Tibial artery (tissue), 4 donors: ENCODE measurements around the gene NFATC4.
"Not testable (repeated sequence)": the region's sequence is repeated elsewhere in the genome, so short reads cannot be mapped to it uniquely, and the experiment has no call there.

Experiments
- DNase-seq, 2 donors: peaks; one replicate each; pipeline ENCODE4 v3.0.0-alpha.2; 2019
- H3K27ac ChIP-seq, 2 donors: fragments of 200-600 bp; sonication (generic) in 1 of 2; 1 replicate in 1 of 2; 2 replicates in 1 of 2; pipeline ENCODE4 v1.5.1; 2018 to 2019; ENCODE audit warnings: mild to moderate bottlenecking in 1 of 2
- H3K27me3 ChIP-seq, 2 donors: fragments of 200-600 bp; sonication (generic) in 1 of 2; one replicate each; pipeline versions ENCODE4 v1.5.1 to v1.6.0; 2016 to 2019
- H3K36me3 ChIP-seq, 3 donors: fragments of 200-600 bp; sonication (generic) in 2 of 3; one replicate each; pipeline ENCODE4 v1.5.1; 2016 to 2019; ENCODE audit warnings: mild to moderate bottlenecking in 2 of 3
- H3K4me1 ChIP-seq, 4 donors: fragments of 200-600 bp; sonication (generic) in 2 of 4; 1 replicate in 3 of 4; 2 replicates in 1 of 4; pipeline ENCODE4 v1.5.1; 2016 to 2019
- H3K4me3 ChIP-seq, 2 donors: fragments of 200-600 bp; sonication (generic) in 1 of 2; 1 replicate in 1 of 2; 2 replicates in 1 of 2; pipeline ENCODE4 v1.5.1; 2018 to 2019; ENCODE audit warnings: mild to moderate bottlenecking in 2 of 2
- H3K9me3 ChIP-seq, 3 donors: fragments of 200-600 bp; sonication (generic) in 1 of 3; one replicate each; pipeline ENCODE4 v1.5.1; 2016 to 2019
- intact Hi-C: fragments of 100-400 bp; cut with DNase I; formaldehyde crosslinking; loops from one replicate; pipeline ENCODE4 v1.15.0; 2023; ENCODE audit warnings: low total_unique reads
- TF ChIP-seq, protein P1 (sequence below), 2 experiments: fragments of 200-600 bp in 1 of 2; fragments of 450-650 bp in 1 of 2; IDR thresholded peaks; one replicate each; pipeline ENCODE4 v1.5.1; 2017 to 2019; ENCODE audit warnings: antibody characterized with exemption in 2 of 2, mild to moderate bottlenecking in 1 of 2, moderate library complexity in 1 of 2

Gene NFATC4

DNA sequence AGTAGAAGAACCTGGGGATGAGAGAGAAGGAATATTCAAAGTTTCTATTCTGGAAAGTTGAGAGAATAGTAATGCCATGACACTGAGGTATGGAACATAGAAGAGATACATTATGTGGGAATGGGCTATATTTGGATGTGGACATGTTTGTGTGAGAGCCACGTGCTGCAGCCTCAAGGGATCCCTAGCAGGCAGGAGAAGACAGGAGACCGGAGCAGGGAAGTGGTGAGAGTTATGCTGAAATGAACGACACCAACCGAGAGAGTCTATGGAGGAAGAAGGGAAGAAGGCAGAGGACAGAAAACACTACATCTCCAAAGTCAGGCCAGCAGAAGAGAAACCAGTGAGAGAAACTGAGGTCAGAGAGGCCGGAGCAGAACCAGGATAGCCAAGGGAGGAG, 18.2 kb upstream of the NFATC4 start:
- H3K27ac ChIP-seq, result no peak overlapping the region
- no peaks in the 10 kb centered on the region for H3K4me1 ChIP-seq
- TF ChIP-seq, protein P1, sequence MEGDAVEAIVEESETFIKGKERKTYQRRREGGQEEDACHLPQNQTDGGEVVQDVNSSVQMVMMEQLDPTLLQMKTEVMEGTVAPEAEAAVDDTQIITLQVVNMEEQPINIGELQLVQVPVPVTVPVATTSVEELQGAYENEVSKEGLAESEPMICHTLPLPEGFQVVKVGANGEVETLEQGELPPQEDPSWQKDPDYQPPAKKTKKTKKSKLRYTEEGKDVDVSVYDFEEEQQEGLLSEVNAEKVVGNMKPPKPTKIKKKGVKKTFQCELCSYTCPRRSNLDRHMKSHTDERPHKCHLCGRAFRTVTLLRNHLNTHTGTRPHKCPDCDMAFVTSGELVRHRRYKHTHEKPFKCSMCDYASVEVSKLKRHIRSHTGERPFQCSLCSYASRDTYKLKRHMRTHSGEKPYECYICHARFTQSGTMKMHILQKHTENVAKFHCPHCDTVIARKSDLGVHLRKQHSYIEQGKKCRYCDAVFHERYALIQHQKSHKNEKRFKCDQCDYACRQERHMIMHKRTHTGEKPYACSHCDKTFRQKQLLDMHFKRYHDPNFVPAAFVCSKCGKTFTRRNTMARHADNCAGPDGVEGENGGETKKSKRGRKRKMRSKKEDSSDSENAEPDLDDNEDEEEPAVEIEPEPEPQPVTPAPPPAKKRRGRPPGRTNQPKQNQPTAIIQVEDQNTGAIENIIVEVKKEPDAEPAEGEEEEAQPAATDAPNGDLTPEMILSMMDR (IDR thresholded peaks at IDR 0.05), result no peak
- intact Hi-C loops, result no loop called here
- no peaks in the 10 kb centered on the region for H3K9me3 ChIP-seq
- no peak overlapping the region for H3K4me3 ChIP-seq
- H3K36me3 ChIP-seq, result no peaks in the 10 kb centered on the region
- no peak for DNase-seq
- peaks cover 0 to 30% of the 10 kb centered on the region in 2 donors for H3K27me3 ChIP-seq

DNA sequence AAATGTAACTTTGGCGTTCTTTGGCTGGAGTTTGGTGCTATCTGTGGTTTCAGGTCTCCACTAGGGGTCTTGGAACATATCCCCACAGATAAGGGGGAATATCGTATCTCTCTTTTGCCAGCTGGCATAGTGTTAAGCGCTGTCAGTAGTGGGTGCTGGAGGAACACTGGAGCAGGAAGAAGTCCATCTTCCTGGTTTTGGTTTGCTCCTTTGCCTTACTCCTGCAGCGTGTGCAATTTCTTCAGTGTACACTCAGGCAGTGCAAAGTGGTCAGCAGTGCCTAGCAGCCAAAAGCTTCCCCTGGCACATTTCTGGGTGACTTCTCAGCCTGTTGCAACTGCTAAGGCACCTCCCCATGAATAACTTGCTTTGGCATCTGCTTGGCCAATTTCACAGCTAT, 16.5 kb upstream of the NFATC4 start:
- no peak for DNase-seq
- Histone ChIP-seq H3K27ac (no peak overlapping the region), H3K4me3 (no peak overlapping the region), H3K27me3 (peaks cover 0 to 34% of the 10 kb centered on the region in 2 donors), H3K36me3 (no peaks in the 10 kb centered on the region), H3K4me1 (no peaks in the 10 kb centered on the region), H3K9me3 (no peaks in the 10 kb centered on the region)
- TF ChIP-seq, protein P1 (IDR thresholded peaks at IDR 0.05), result no peak
- intact Hi-C loops, result no loop called here

DNA sequence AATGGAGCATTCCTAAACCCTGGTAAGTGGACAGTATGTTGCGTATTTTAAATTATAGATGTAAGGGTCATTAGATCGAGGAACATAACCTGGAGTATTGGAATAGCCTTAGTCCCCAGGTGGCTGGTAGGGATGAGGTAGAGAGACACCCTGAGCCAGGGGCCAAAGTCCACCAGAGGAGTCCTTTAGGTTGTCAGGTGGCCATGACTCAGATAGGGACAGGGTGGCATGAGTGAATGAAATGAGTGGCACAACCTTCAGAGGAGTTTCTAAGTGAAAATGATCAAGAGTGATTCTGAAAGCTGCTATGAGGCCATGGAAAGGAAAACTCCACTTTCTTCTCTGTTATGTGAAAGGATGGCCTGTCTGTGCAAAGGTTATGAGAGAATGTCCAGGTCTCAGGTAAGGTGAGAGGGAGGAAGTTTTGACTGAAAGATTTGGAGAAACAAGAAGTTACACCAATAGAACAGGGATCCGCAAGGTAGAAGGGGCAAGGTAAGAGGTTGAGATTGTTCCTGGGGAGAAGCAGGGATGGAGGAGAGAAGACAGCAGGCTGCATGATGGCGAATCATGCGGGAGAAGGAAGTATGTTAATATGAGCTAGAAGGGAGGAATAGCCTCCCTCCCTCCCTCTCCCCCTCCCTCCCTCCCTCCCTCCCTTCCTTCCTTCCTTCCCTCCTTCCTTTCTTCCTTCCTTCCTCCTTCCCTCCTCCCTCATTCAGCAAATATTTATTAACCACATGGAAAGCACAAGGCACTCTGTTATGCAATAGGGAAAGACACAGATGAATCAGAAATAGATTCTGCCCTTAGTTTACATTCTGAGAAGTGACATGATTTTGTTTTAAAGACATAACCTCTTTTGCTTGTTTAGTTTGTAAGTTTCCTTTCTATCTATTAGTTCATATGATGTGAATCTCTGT, 14.2 kb upstream of the NFATC4 start:
- TF ChIP-seq, protein P1 (IDR thresholded peaks at IDR 0.05), result no peak
- no peaks in the 10 kb centered on the region for H3K9me3 ChIP-seq
- H3K27ac ChIP-seq, result no peak overlapping the region
- no peak overlapping the region for H3K4me3 ChIP-seq
- no peak for DNase-seq
- no peaks in the 10 kb centered on the region for H3K36me3 ChIP-seq
- peaks cover 0 to 34% of the 10 kb centered on the region in 2 donors for H3K27me3 ChIP-seq
- intact Hi-C loops, result no loop called here
- no peaks in the 10 kb centered on the region for H3K4me1 ChIP-seq

DNA sequence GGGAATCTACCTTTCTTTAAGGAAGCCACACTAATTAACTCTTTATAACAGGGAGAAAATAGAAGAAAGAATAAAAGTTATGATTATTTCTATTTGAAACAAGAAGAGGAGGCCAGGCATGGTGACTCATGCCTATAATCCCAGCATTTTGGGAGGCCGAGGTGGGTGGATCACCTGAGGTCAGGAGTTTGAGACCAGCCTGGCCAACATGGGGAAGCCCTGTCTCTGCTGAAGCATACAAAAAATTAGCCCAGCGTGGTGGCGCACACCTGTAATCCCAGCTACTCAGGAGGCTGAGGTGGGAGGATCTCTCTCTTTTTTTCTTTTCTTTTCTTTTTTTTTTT, 13.5 kb upstream of the NFATC4 start:
- H3K4me3 ChIP-seq, H3K4me1 ChIP-seq, intact Hi-C loops, H3K27ac ChIP-seq, DNase-seq, H3K36me3 ChIP-seq, H3K9me3 ChIP-seq: not testable (repeated sequence)
- peaks cover 0 to 34% of the 10 kb centered on the region in 2 donors for H3K27me3 ChIP-seq

DNA sequence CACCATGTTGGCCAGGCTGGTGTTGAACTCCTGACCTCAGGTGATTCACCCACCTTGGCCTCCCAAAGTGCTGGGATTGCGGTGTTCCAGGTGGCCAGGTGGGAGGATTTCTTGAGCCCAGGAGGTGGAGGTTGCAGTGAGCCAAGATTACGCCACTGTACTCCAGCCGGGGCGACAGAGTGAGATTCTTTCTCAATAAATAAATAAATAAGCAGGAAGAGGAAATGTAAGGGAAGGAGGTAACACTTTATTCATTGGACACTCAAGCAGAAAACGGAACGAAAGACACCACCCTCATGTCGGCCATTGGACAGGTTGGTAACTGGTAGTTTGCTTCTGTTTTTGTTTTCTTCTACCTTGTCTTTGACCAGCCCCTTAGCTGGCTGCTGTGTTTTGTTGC, 13.0 kb upstream of the NFATC4 start:
- Histone ChIP-seq H3K27ac (no peak overlapping the region), H3K27me3 (peaks cover 0 to 34% of the 10 kb centered on the region in 2 donors), H3K9me3 (no peaks in the 10 kb centered on the region), H3K4me3 (no peak overlapping the region), H3K4me1 (no peaks in the 10 kb centered on the region), H3K36me3 (no peaks in the 10 kb centered on the region)
- TF ChIP-seq, protein P1 (IDR thresholded peaks at IDR 0.05), result no peak
- DNase-seq, result no peak
- intact Hi-C loops, result no loop called here

DNA sequence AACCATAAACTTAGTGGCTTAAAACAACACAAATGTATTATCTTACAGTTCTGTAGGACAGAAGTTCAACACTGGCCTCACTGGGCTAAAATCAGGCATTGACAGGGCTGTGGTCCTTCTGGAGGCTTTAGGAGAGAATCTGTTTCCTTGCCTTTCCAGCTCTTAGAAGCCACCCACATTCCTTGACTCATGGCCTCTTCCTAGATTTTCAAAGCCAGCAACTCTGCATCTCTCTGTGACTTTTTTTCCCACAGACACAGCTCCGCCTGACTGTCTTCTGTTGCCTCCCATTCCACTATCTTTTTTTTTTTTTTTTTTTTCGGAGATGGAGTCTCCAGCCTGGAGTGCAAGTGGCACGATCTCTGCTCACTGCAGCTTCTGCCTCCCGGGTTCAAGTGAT, 11.8 kb upstream of the NFATC4 start:
- Histone ChIP-seq H3K9me3 (no peaks in the 10 kb centered on the region), H3K4me3 (no peak overlapping the region), H3K27me3 (peaks cover 0 to 30% of the 10 kb centered on the region in 2 donors), H3K36me3 (no peaks in the 10 kb centered on the region), H3K27ac (no peak overlapping the region), H3K4me1 (no peaks in the 10 kb centered on the region)
- TF ChIP-seq, protein P1 (IDR thresholded peaks at IDR 0.05), result no peak
- DNase-seq, result no peak
- intact Hi-C loops, result no loop called here
